ENCODE data around the gene AWAT1. TPM values are rescaled to one million over a fixed set of nuclear protein-coding genes. Genes with fewer than 3 reads are reported as not detected.
A peak's percentile ranks its signal among the peaks of the same experiment; 100 is the strongest.

AWAT1 gene
- total and polyA plus RNA-seq, 4 donors: not detected

DNA sequence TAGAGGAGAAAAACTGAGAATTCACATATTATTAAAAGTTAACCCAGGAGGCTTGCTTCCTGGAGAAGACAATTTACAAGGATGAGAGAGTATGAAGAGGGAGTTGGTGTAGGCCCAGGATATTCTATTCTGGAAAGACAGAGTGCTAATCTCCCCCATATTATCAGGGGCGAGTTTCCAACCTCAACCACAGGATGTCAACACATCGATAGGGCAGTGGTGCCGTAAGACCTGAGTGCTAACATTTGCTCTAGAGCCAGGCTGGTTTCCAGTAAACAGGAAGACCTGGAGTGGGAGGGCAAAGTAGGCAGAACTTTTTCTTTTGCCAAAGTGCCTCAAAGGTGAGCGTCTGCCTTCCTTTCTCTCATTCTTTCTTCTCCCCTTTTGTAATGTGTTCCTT, 2.8 kb upstream of the AWAT1 start:
- DNase-seq (ENCODE audit: low spot score): no peak
- no peaks in the 10 kb centered on the region for H3K9me3 ChIP-seq (ENCODE audit: control insufficient read depth in 4 of 4, low read length in 3 of 4)
- H3K4me3 ChIP-seq (ENCODE audit: low read depth in 1 of 3, low read length in 3 of 3): no peak overlapping the region
- H3K27ac ChIP-seq (ENCODE audit: low read depth in 1 of 2, low read length in 2 of 2): no peak overlapping the region
- no peak overlapping the region for H3K9ac ChIP-seq (ENCODE audit: low read depth in 1 of 2, low read length in 2 of 2)
- no peaks in the 10 kb centered on the region for H3K36me3 ChIP-seq (ENCODE audit: control insufficient read depth in 4 of 4, insufficient read depth in 3 of 4, low read depth in 1 of 4, low read length in 3 of 4)
- H3K27me3 ChIP-seq (ENCODE audit: control insufficient read depth in 4 of 4, insufficient read depth in 4 of 4, low read length in 3 of 4): peaks cover 0 to 5% (median 0%) of the 10 kb centered on the region in 4 donors
- 39% methylated on average over 4 of the region's 4 CpGs for WGBS
- TF ChIP-seq HNF4A (conservative IDR thresholded peaks at IDR 0.05) (peak; percentile 24 to 27), ZBTB33 (IDR thresholded peaks at IDR 0.05) (no peak), RXRA (IDR thresholded peaks at IDR 0.05) (peak in 1 of 2 donors; percentile 12)
- H3K4me1 ChIP-seq (ENCODE audit: control insufficient read depth in 4 of 4, insufficient read depth in 4 of 4, low read length in 3 of 4): no peaks in the 10 kb centered on the region

DNA sequence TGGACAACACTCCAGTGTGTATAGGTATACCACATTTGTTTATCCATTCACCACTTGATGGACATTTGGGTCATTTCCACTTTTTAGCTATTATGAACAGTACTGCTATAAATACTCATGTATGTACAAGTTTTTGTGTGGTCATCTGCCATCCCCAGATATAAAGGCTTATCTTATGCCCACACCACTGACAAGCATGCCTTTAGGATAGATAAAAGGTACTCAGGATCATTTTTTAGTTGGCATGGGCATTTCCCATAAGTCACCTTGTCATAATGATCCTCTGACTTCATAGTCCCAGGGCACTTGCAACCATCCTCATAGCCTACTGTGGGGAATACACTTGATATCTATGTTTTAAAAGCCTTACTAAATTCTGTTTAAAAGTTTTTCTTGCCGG, 6.3 kb downstream of the AWAT1 start:
- no peak for TF ChIP-seq RAD21 (IDR thresholded peaks at IDR 0.05)
- no peak for TF ChIP-seq EGR1 (IDR thresholded peaks at IDR 0.05; ENCODE audit: low read depth in 2 of 2)
- TF ChIP-seq GABPA (IDR thresholded peaks at IDR 0.05 in 1 of 2, conservative IDR thresholded peaks at IDR 0.05 in 1 of 2): no peak
- TF ChIP-seq MAX (IDR thresholded peaks at IDR 0.05): no peak
- no peak for TF ChIP-seq HNF4A (conservative IDR thresholded peaks at IDR 0.05)
- TF ChIP-seq, protein P1, sequence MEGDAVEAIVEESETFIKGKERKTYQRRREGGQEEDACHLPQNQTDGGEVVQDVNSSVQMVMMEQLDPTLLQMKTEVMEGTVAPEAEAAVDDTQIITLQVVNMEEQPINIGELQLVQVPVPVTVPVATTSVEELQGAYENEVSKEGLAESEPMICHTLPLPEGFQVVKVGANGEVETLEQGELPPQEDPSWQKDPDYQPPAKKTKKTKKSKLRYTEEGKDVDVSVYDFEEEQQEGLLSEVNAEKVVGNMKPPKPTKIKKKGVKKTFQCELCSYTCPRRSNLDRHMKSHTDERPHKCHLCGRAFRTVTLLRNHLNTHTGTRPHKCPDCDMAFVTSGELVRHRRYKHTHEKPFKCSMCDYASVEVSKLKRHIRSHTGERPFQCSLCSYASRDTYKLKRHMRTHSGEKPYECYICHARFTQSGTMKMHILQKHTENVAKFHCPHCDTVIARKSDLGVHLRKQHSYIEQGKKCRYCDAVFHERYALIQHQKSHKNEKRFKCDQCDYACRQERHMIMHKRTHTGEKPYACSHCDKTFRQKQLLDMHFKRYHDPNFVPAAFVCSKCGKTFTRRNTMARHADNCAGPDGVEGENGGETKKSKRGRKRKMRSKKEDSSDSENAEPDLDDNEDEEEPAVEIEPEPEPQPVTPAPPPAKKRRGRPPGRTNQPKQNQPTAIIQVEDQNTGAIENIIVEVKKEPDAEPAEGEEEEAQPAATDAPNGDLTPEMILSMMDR (IDR thresholded peaks at IDR 0.05; ENCODE audit: low read depth, low read length, missing input control): no peak
- no peak for TF ChIP-seq REST (IDR thresholded peaks at IDR 0.05)
- no peak for TF ChIP-seq FOXA1 (IDR thresholded peaks at IDR 0.05)
- no peak for TF ChIP-seq TAF1 (conservative IDR thresholded peaks at IDR 0.05)
- no peak for TF ChIP-seq HNF4G (IDR thresholded peaks at IDR 0.05)
- no peaks in the 10 kb centered on the region for H3K9me3 ChIP-seq (ENCODE audit: control insufficient read depth in 4 of 4, low read length in 3 of 4)
- no peak overlapping the region for H3K4me3 ChIP-seq (ENCODE audit: low read depth in 1 of 3, low read length in 3 of 3)
- WGBS: 97% methylated on average over 1 of the region's 1 CpG
- no peak overlapping the region for H3K27ac ChIP-seq (ENCODE audit: low read depth in 1 of 2, low read length in 2 of 2)
- H3K4me1 ChIP-seq (ENCODE audit: control insufficient read depth in 4 of 4, insufficient read depth in 4 of 4, low read length in 3 of 4): no peaks in the 10 kb centered on the region
- no peak for DNase-seq (ENCODE audit: low spot score)
- no peaks in the 10 kb centered on the region for H3K27me3 ChIP-seq (ENCODE audit: control insufficient read depth in 4 of 4, insufficient read depth in 4 of 4, low read length in 3 of 4)
- no peak overlapping the region for H3K9ac ChIP-seq (ENCODE audit: low read depth in 1 of 2, low read length in 2 of 2)
- H3K36me3 ChIP-seq (ENCODE audit: control insufficient read depth in 4 of 4, insufficient read depth in 3 of 4, low read depth in 1 of 4, low read length in 3 of 4): no peaks in the 10 kb centered on the region

Data from liver (tissue), 9 donors.